Measurements from ENCODE around the gene BCL7B.

DNA sequence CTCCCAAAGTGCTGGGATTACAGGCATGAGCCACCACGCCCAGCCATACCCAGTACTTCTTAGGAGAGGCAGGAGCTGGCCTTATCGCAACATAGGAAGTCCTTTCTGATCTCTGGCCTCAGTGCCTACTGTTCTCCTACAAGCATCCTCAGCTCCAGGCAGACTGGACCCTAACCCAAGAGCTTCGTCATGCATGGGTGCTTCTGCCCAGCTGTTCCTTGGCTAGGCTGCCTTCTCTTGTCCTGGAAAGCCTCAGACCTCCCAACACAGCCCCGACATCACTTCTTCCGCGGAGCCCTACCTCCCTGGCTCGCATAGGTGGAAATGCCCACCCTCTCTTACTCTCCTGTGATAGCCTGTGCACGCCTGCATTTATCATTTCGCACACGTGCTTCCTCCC is 15.8 kb downstream of the BCL7B start:
- TF ChIP-seq POLR2A (IDR thresholded peaks at IDR 0.05) (no peak), CTCF (IDR thresholded peaks at IDR 0.05) (no peak)

All from ovary (tissue), 3 donors.